ENCODE data around the gene BCL2L12. TPM values are rescaled to one million over a fixed set of nuclear protein-coding genes. Genes with fewer than 3 reads are reported as not detected.

The BCL2L12 gene
- total RNA-seq, result 3.8 and 4.4 TPM in 2 replicates

GRCh38 chr19:49665351-49666119 is at the start of gene BCL2L12, which contains the start of gene IRF3:
Gene BCL2L12, plus strand, starts transcription at chr19:49665933. Its CDS starts 760 bp downstream, at chr19:49666693.
Gene IRF3, minus strand, starts transcription at chr19:49665857. Its CDS starts 1,019 bp downstream, at chr19:49664838.

GRCh38 chr19:49640113-49640898 is 25.4 kb upstream of the BCL2L12 start, which contains the start of gene RRAS:
Gene RRAS, minus strand, starts transcription at chr19:49640143. Its CDS starts 45 bp downstream, at chr19:49640098.

GRCh38 chr19:49641688-49642491 is 23.8 kb upstream of the BCL2L12 start, which contains the start of gene SCAF1:
Gene SCAF1, plus strand, starts transcription at chr19:49642209. Its CDS starts 2,818 bp downstream, at chr19:49645027.

GRCh38 chr19:49677231-49677900 is 11.6 kb downstream of the BCL2L12 start, which contains the start of gene PRMT1:
Gene PRMT1, plus strand, starts transcription at chr19:49677271. Its CDS starts 10 bp downstream, at chr19:49677281.

GRCh38 chr19:49689133-49690078 is 23.7 kb downstream of the BCL2L12 start, which contains the start of gene ADM5:
Gene ADM5, plus strand, starts transcription at chr19:49689594. Its CDS starts 244 bp downstream, at chr19:49689838.

GRCh38 chr19:49690656-49691242 is 25.0 kb downstream of the BCL2L12 start, which contains the start of gene CPT1C:
Gene CPT1C, plus strand, starts transcription at chr19:49691116. Its CDS starts 1,137 bp downstream, at chr19:49692253.

Other genes with a start within 250 kb of the BCL2L12 start
- not detected in 2 replicates for gene PTH2, start 242.5 kb upstream of the BCL2L12 start, total RNA-seq
- gene GFY, start 240.5 kb upstream of the BCL2L12 start, total RNA-seq, result not detected in 2 replicates
- not detected in 2 replicates for gene SLC17A7, start 224.4 kb upstream of the BCL2L12 start, total RNA-seq
- 53.4 and 57.2 TPM in 2 replicates for gene PIH1D1, start 214.1 kb upstream of the BCL2L12 start, total RNA-seq
- gene ALDH16A1, start 212.7 kb upstream of the BCL2L12 start, total RNA-seq, result 36.9 and 95.8 TPM in 2 replicates
- 3.9 and 8.8 TPM in 2 replicates for gene FLT3LG, start 191.7 kb upstream of the BCL2L12 start, total RNA-seq
- gene RPL13A, start 178.3 kb upstream of the BCL2L12 start, total RNA-seq, result 2,736 and 3,240 TPM in 2 replicates
- 5,849 and 6,378 TPM in 2 replicates for gene RPS11, start 169.5 kb upstream of the BCL2L12 start, total RNA-seq
- gene FCGRT, start 153.3 kb upstream of the BCL2L12 start, total RNA-seq, result 141 and 188 TPM in 2 replicates
- gene RCN3, start 137.9 kb upstream of the BCL2L12 start, total RNA-seq, result 300 and 343 TPM in 2 replicates
- gene NOSIP, start 85.4 kb upstream of the BCL2L12 start, total RNA-seq, result 48.8 and 54.8 TPM in 2 replicates
- 0.29 and 3.6 TPM in 2 replicates for gene PRRG2, start 84.6 kb upstream of the BCL2L12 start, total RNA-seq
- gene PRR12, start 74.8 kb upstream of the BCL2L12 start, total RNA-seq, result 11.5 and 12.4 TPM in 2 replicates
- gene RRAS, start 25.8 kb upstream of the BCL2L12 start, total RNA-seq, result 68.3 and 79.6 TPM in 2 replicates
- gene SCAF1, start 23.7 kb upstream of the BCL2L12 start, total RNA-seq, result 34.4 and 36.1 TPM in 2 replicates
- 32.6 and 65.3 TPM in 2 replicates for gene IRF3, start 76 bp upstream of the BCL2L12 start, total RNA-seq
- 117 and 145 TPM in 2 replicates for gene PRMT1, start 11.3 kb downstream of the BCL2L12 start, total RNA-seq
- gene ADM5, start 23.7 kb downstream of the BCL2L12 start, total RNA-seq, result not detected in 2 replicates
- 3.7 and 11.4 TPM in 2 replicates for gene CPT1C, start 25.2 kb downstream of the BCL2L12 start, total RNA-seq
- gene TSKS, start 97.4 kb downstream of the BCL2L12 start, total RNA-seq, result 0.25 and 1.1 TPM in 2 replicates
- gene AP2A1, start 101.1 kb downstream of the BCL2L12 start, total RNA-seq, result 197 and 215 TPM in 2 replicates
- gene FUZ, start 147.4 kb downstream of the BCL2L12 start, total RNA-seq, result 20.1 and 24.3 TPM in 2 replicates
- 20.5 and 22.1 TPM in 2 replicates for gene MED25, start 152.4 kb downstream of the BCL2L12 start, total RNA-seq
- gene PTOV1, start 185.2 kb downstream of the BCL2L12 start, total RNA-seq, result 69.8 and 71.9 TPM in 2 replicates
- 27.2 and 28.0 TPM in 2 replicates for gene PNKP, start 201.6 kb downstream of the BCL2L12 start, total RNA-seq
- 31.9 and 36.6 TPM in 2 replicates for gene AKT1S1, start 211.4 kb downstream of the BCL2L12 start, total RNA-seq
- gene TBC1D17, start 211.8 kb downstream of the BCL2L12 start, total RNA-seq, result 26.2 and 26.6 TPM in 2 replicates
- gene IL4I1, start 231.0 kb downstream of the BCL2L12 start, total RNA-seq, result 0.20 TPM in 1 of 2 replicates, not detected in the other